GM12864 (cell line): ENCODE measurements around the gene SOX8.

ENCODE experiments used
- DNase-seq: peaks from one replicate; pipeline ENCODE4 v3.0.0-alpha.2; 2011; ENCODE audit warnings: low read depth
- H3K4me3 ChIP-seq: 2 replicates; pipeline ENCODE4 v1.5.1; 2011; ENCODE audit warnings: mild to moderate bottlenecking, low read depth, low read length, control low read depth
- TF ChIP-seq, protein P1 (sequence below): IDR thresholded peaks from 2 replicates; pipeline ENCODE4 v1.5.1; 2011; ENCODE audit warnings: low read depth, mild to moderate bottlenecking, moderate library complexity, low read length, control low read depth, inconsistent platforms; ENCODE audit errors: missing control alignments

The SOX8 gene

DNA sequence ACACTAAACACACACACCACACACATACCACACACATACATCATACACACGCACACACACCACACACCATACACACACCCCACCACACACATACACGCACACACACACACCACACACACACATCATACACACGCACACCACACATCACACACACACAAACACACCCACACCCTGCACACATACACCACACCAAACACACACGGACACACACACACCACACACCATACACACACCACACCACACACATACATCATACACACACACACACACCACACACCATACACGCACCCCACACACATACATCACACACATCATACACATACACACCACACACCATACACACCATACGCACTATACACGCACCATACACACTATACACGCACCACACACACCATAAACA is 3.7 kb upstream of the SOX8 start:
- TF ChIP-seq, protein P1, sequence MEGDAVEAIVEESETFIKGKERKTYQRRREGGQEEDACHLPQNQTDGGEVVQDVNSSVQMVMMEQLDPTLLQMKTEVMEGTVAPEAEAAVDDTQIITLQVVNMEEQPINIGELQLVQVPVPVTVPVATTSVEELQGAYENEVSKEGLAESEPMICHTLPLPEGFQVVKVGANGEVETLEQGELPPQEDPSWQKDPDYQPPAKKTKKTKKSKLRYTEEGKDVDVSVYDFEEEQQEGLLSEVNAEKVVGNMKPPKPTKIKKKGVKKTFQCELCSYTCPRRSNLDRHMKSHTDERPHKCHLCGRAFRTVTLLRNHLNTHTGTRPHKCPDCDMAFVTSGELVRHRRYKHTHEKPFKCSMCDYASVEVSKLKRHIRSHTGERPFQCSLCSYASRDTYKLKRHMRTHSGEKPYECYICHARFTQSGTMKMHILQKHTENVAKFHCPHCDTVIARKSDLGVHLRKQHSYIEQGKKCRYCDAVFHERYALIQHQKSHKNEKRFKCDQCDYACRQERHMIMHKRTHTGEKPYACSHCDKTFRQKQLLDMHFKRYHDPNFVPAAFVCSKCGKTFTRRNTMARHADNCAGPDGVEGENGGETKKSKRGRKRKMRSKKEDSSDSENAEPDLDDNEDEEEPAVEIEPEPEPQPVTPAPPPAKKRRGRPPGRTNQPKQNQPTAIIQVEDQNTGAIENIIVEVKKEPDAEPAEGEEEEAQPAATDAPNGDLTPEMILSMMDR, result no peak
- DNase-seq, result no peak

DNA sequence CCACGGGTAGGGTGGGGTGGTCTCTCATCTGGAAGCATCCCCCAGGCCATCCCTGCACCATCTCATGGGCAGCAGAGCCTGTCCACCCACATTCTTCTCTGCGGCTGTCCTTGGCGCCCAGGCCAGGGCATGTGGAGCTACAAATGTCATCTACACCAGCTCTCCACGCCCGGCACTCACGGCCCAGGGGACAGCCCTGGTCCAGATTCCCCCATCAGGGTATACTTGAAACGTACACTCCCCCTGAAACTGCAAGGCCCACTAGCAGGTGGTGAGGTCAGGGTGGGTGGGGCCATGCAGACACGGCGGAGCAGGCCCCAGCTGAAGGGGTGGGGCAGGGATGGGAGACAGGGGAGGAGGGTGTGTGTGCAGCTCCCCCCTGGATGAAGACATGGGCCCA is 3.2 kb upstream of the SOX8 start:
- TF ChIP-seq, protein P1, result no peak
- H3K4me3 ChIP-seq, result no peak overlapping the region
- DNase-seq, result no peak

More for the DNA sequence above, 3.7 kb upstream of the SOX8 start:
- H3K4me3 ChIP-seq, result no peak overlapping the region

DNA sequence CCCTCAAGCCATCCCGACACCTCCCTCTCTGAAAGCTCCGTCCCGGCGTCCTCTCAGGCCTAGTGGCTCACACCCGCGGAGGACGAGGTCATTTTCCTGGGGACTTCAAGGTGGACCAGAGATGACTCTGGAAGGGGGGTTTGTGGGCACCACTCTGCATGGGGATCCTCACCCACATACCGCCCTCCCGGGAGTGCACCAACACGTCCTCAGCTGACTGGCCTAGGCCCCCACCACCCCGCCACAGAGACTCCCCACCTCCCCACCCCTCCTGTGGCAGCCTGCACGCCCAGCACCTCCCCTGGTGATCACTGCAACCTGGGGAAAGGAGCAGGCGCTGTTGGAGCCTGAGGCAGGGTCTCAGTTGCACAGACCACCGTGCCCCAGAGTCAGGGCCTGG is 2.4 kb upstream of the SOX8 start:
- no peak for DNase-seq
- no peak overlapping the region for H3K4me3 ChIP-seq
- TF ChIP-seq, protein P1, result no peak

DNA sequence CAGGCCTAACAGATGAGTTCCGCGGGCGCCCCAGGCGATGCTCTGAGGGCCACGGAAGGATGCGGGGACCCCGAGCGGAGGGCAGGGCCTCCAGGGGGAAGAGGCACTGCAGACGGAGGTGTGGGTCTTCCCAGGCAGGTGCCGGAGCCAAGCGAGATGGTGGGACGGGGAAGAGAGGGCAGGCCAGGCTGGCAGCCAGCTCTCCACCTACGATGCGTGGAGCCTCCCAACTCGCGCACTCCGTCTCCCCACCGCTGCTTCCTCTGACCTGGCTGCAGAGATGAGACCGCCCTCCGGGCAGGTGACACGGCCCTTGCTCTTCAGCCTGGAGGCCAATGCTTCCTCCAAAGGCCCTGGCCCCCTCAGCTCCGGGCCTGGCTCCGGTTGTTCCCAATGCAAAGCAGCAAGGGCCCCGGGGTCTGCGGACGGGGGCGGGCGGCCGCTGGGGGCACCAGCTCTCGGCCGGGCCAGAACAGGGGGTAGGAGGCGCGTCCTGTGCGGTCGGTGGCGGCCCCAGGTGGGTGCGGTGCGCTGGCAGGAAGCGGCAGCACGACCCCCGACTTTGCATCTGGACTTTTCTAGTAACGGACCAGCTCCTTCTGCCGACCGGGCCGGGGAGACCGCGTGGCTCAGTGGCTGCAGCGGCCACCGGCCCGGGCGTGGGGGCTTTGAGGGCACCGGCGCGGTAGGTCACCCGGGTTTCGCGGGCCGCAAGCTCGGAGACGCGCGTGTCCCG is 1.5 kb upstream of the SOX8 start:
- H3K4me3 ChIP-seq, result no peak overlapping the region
- DNase-seq, result no peak
- TF ChIP-seq, protein P1, result no peak

DNA sequence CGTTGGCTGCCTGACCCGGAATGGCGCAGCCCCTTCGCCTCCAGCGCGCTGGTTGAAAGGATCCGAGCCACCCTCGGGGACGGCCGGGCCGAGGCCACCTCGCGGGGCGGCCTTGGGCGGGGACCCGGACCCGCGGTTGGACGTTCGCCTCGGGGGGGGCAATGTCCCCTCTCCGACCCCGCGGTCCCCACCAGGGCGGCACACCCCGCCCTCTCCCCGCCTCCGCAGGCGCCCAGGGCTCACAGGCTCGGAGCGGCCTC is 1.0 kb upstream of the SOX8 start:
- TF ChIP-seq, protein P1, result no peak
- no peak for DNase-seq
- H3K4me3 ChIP-seq, result no peak overlapping the region

DNA sequence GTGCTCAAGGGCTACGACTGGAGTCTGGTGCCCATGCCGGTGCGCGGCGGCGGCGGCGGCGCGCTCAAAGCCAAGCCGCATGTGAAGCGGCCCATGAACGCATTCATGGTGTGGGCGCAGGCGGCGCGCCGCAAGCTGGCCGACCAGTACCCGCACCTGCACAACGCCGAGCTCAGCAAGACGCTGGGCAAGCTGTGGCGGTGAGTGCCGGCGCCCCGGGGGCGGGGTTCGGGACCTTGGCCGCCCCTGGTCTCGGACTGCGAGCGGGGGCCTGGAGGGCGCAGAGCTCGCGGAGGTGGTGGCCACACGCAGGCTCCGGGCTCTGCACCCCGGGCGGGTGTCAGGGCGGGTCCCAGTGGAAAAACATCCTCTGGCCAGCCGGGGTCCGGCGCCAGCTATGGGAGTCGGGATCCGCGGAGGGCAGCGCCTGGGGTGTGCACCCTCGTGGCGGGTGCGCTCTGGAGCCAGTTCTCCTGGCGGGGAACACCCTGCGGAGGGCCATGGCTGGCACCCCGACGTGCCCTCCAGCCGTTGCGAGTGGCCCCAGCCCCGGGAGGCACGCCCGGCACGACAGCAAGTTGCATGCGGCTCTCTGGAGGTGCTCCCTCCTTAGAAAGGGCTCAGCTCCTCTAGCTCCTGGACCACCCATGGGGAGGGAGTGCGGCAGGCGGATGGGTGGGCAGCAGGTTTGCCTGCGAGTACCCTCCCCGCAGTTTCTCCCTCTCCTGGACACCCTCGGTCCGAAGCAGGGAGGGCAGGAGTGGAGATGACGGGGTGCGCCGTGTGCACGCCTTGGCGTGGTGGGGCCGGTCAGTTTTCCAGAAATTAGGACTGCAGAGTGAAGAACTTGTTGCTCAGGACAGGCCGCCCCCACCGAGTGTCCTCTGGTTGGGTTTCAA is 824 bp downstream of the SOX8 start:
- DNase-seq, result no peak
- no peak overlapping the region for H3K4me3 ChIP-seq
- TF ChIP-seq, protein P1, result no peak
